HCT116 (cell line): ENCODE results near the gene ENPP5. TPM values are rescaled to one million over a fixed set of nuclear protein-coding genes. Genes with fewer than 3 reads are reported as not detected.

Experiments
- ATAC-seq: fragments of 200-7000 bp; cut with Tn5 transposase; 2 replicates; pipeline ENCODE4 v1.9.1; 2020; ENCODE audit warnings: mild to moderate bottlenecking, moderate library complexity
- BruUV-seq: library from RNA; stranded (reverse); fragments of 400-500 nt; replicated peaks from 2 replicates; lab custom pipeline; 2021; lab: Mats Ljungman, UMichigan
- CTCF ChIA-PET: fragments of 300-600 bp; sonication (Branson Sonifier 250); formaldehyde crosslinking; loops from one replicate; lab custom pipeline; 2021; ENCODE audit warnings: antibody characterized with exemption; lab: Charles Lee
- POLR2A ChIA-PET: fragments of 300-600, 350-600 bp; sonication (Branson Sonifier 250); formaldehyde crosslinking; loops from one replicate; lab custom pipeline; 2021; ENCODE audit warnings: antibody characterized with exemption; lab: Charles Lee
- RAD21 ChIA-PET, 2 experiments: fragments of 300-600 bp; sonication (Branson Sonifier 250); formaldehyde crosslinking; loops; one replicate each; lab custom pipeline; 2023; ENCODE audit warnings: low total read pairs in 2 of 2; ENCODE audit not compliant: uncharacterized antibody in 2 of 2, unreplicated experiment in 2 of 2, low non-redundant PET in 1 of 2; lab: Charles Lee
- DNase-seq: peaks from one replicate; pipeline ENCODE4 v3.0.0-alpha.2; 2010; ENCODE audit warnings: low read depth, low spot score
- H2AFZ ChIP-seq: fragments of 200-600 bp; shearing (Covaris generic), sonication (generic); 2 replicates; pipeline ENCODE4 v1.6.1; 2017; ENCODE audit warnings: low read depth, mixed run types, mixed read lengths, antibody characterized with exemption, low read length; ENCODE audit not compliant: poor library complexity, severe bottlenecking
- H3K27ac ChIP-seq: 2 replicates; pipeline ENCODE4 v1.5.1; 2012; ENCODE audit warnings: low read depth, low read length
- H3K27me3 ChIP-seq: fragments of 200-600 bp; sonication (generic); 2 replicates; pipeline ENCODE4 v1.6.1; 2016; ENCODE audit warnings: mixed run types, low read length, mixed read lengths; ENCODE audit not compliant: insufficient read depth
- H3K36me3 ChIP-seq, 2 experiments: fragments of 200-500 bp in 1 of 2; fragments of 200-600 bp in 1 of 2; sonication (Bioruptor generic) in 1 of 2; sonication (generic) in 1 of 2; 2 replicates each; pipeline versions ENCODE4 v1.5.1 to v1.6.1; 2014 to 2016; ENCODE audit warnings: low read length in 2 of 2, inconsistent platforms in 1 of 2, mixed read lengths in 1 of 2, mixed run types in 1 of 2; ENCODE audit not compliant: insufficient read depth in 2 of 2, control insufficient read depth in 1 of 2
- H3K4me1 ChIP-seq, 2 experiments: fragments of 200-600 bp in 1 of 2; sonication (generic) in 1 of 2; 2 replicates each; pipeline versions ENCODE4 v1.5.1 to v1.6.1; 2012 to 2017; ENCODE audit warnings: low read length in 2 of 2, inconsistent platforms in 1 of 2, mild to moderate bottlenecking in 1 of 2, mixed read lengths in 1 of 2, mixed run types in 1 of 2, moderate library complexity in 1 of 2; ENCODE audit not compliant: insufficient read depth in 2 of 2, control insufficient read depth in 1 of 2
- H3K4me2 ChIP-seq: fragments of 200-600 bp; sonication (generic); 2 replicates; pipeline ENCODE4 v1.6.1; 2017; ENCODE audit warnings: mixed run types, low read length, mixed read lengths
- H3K4me3 ChIP-seq, 2 experiments: fragments of 200-600 bp in 1 of 2; sonication (generic) in 1 of 2; replicated peaks in 1 of 2; 2 replicates each; pipeline ENCODE4 v1.5.1; 2011 to 2016; ENCODE audit warnings: low read length in 2 of 2, control low read depth in 1 of 2, low read depth in 1 of 2, mild to moderate bottlenecking in 1 of 2, mixed read lengths in 1 of 2, mixed run types in 1 of 2
- H3K79me2 ChIP-seq: fragments of 200-600 bp; sonication (generic); 2 replicates; pipeline ENCODE4 v1.6.1; 2017; ENCODE audit warnings: mild to moderate bottlenecking, mixed run types, low read length, moderate library complexity, mixed read lengths; ENCODE audit not compliant: insufficient read depth
- H3K9ac ChIP-seq: fragments of 200-600 bp; sonication (generic); 2 replicates; pipeline ENCODE4 v1.6.1; 2016; ENCODE audit warnings: low read length, mixed read lengths
- H3K9me2 ChIP-seq: fragments of 200-600 bp; sonication (generic), shearing (Covaris generic); 2 replicates; pipeline ENCODE4 v1.6.1; 2017; ENCODE audit warnings: mixed run types, mild to moderate bottlenecking, moderate library complexity; ENCODE audit not compliant: insufficient read depth
- H3K9me3 ChIP-seq, 2 experiments: fragments of 200-500 bp in 1 of 2; fragments of 200-600 bp in 1 of 2; sonication (Bioruptor generic) in 1 of 2; sonication (generic) in 1 of 2; 2 replicates each; pipeline ENCODE4 v1.6.1; 2014 to 2017; ENCODE audit warnings: low read length in 2 of 2, mixed read lengths in 2 of 2, inconsistent platforms in 1 of 2, low read depth in 1 of 2, mild to moderate bottlenecking in 1 of 2, mixed run types in 1 of 2, moderate library complexity in 1 of 2; ENCODE audit not compliant: control insufficient read depth in 1 of 2, insufficient read depth in 1 of 2
- H4K20me1 ChIP-seq: fragments of 200-600 bp; sonication (generic), shearing (Covaris generic); 2 replicates; pipeline ENCODE4 v1.6.1; 2017; ENCODE audit warnings: mixed run types, mild to moderate bottlenecking, moderate library complexity; ENCODE audit not compliant: insufficient read depth
- CBX3 ChIP-seq: IDR thresholded peaks from 2 replicates; pipeline ENCODE4 v1.6.1; 2012; ENCODE audit warnings: low read depth
- CEBPB ChIP-seq: IDR thresholded peaks from 2 replicates; pipeline ENCODE4 v1.6.1; 2012; ENCODE audit warnings: low read depth
- JUND ChIP-seq: IDR thresholded peaks from 2 replicates; pipeline ENCODE4 v1.6.1; 2012
- POLR2A ChIP-seq: IDR thresholded peaks from 2 replicates; pipeline ENCODE4 v1.7.0; 2011; ENCODE audit warnings: borderline replicate concordance; ENCODE audit not compliant: insufficient read depth, insufficient read length; ENCODE audit errors: extremely low read depth
- RAD21 ChIP-seq: IDR thresholded peaks from 2 replicates; pipeline ENCODE4 v1.6.1; 2012; ENCODE audit warnings: low read depth, mild to moderate bottlenecking
- SIN3A ChIP-seq: IDR thresholded peaks from 2 replicates; pipeline ENCODE4 v1.6.1; 2012; ENCODE audit warnings: low read depth
- ZFX ChIP-seq: fragments of 450-650 bp; IDR thresholded peaks from 2 replicates; pipeline ENCODE4 v1.6.1; 2017
- ZNF274 ChIP-seq: fragments of 200-500 bp; sonication (Bioruptor generic); IDR thresholded peaks from 2 replicates; pipeline ENCODE4 v1.6.1; 2014; ENCODE audit warnings: mild to moderate bottlenecking, low read depth, low read length, inconsistent platforms
- intact Hi-C: fragments of 100-400 bp; cut with micrococcal nuclease; formaldehyde crosslinking; loops from 2 replicates; pipeline ENCODE4 v1.10.0; 2022
- total RNA-seq: library from RNA; stranded (reverse); gene quantifications from one replicate; pipeline ENCODE4 v1.2.1, GENCODE V29; 2021; ENCODE audit not compliant: unreplicated experiment
- TF ChIP-seq, protein P1 (sequence below): IDR thresholded peaks from 2 replicates; pipeline ENCODE4 v1.6.1; 2011; ENCODE audit warnings: mild to moderate bottlenecking, low read length, moderate library complexity; ENCODE audit not compliant: insufficient replicate concordance; ENCODE audit errors: extremely low read depth

Gene ENPP5
- total RNA-seq, 1 experiment from 2014 or later: 4.5 TPM

DNA sequence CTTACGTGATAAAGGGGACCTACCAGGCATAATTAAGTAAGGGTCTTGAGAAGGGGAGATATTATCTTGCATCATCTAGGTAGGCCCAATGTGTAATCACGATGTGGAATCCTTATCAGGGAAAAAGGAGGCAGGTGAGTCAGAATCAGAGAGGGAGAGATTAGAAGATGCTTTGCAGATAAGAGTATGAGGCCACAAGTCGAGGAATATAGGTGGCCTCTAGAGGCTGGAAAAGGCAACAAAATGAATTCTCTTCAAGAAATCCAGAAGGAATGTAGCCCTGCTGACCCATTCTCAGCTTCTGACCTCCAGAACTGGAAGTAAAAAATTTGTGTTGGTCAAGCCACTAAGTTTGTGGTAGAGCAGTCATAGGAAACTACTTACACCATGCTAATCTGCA lies 51.9 kb downstream of the ENPP5 start (continued):
- TF ChIP-seq ZNF274 (no peak), ZFX (no peak), RAD21 (no peak), CEBPB (no peak), JUND (no peak), POLR2A (no peak)

DNA sequence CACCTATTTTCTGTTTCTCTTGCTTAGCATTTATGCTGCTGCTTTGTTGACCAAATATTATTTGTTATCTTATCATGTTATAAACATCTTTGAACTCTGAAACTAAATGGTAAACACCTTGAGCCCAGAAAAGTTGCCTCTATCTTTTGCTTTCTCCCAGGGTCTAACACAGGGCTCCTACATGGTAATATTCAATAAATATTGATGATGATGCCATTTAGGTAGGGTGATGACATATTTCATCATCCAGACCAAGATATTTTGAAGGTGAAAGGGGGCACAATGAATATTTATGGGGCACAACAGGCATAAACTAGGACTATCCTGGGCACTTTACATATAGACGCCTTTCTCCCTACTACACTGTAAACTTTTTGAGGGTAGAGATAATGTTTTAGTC lies 52.6 kb downstream of the ENPP5 start:
- H3K9ac ChIP-seq: no peak overlapping the region
- no peak overlapping the region for H3K4me2 ChIP-seq
- H3K27ac ChIP-seq: no peak overlapping the region
- ChIA-PET POLR2A (no interaction called here), RAD21 (no interaction called here), CTCF (no interaction called here)
- H3K4me3 ChIP-seq: no peak overlapping the region
- intact Hi-C loops: no loop called here
- peaks cover 7 to 8% of the 10 kb centered on the region in 2 experiments for H3K4me1 ChIP-seq
- no TSS peak for BruUV-seq
- H3K9me2 ChIP-seq: no peaks in the 10 kb centered on the region
- DNase-seq (no peak), ATAC-seq (no peak)
- TF ChIP-seq, protein P1, sequence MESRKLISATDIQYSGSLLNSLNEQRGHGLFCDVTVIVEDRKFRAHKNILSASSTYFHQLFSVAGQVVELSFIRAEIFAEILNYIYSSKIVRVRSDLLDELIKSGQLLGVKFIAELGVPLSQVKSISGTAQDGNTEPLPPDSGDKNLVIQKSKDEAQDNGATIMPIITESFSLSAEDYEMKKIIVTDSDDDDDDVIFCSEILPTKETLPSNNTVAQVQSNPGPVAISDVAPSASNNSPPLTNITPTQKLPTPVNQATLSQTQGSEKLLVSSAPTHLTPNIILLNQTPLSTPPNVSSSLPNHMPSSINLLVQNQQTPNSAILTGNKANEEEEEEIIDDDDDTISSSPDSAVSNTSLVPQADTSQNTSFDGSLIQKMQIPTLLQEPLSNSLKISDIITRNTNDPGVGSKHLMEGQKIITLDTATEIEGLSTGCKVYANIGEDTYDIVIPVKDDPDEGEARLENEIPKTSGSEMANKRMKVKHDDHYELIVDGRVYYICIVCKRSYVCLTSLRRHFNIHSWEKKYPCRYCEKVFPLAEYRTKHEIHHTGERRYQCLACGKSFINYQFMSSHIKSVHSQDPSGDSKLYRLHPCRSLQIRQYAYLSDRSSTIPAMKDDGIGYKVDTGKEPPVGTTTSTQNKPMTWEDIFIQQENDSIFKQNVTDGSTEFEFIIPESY: no peak
- no peak for TF ChIP-seq CBX3
- TF ChIP-seq SIN3A: no peak
- no peak overlapping the region for H2AFZ ChIP-seq
- no peaks in the 10 kb centered on the region for H3K79me2 ChIP-seq
- no peaks in the 10 kb centered on the region for H3K9me3 ChIP-seq
- no peaks in the 10 kb centered on the region for H3K36me3 ChIP-seq
- no peaks in the 10 kb centered on the region for H4K20me1 ChIP-seq
- H3K27me3 ChIP-seq: no peaks in the 10 kb centered on the region
